ENCODE results near the gene PANX1. TPM values are rescaled to one million over a fixed set of nuclear protein-coding genes. Genes with fewer than 3 reads are reported as not detected.

Gene PANX1
- polyA plus RNA-seq, 1 of the 3 experiments (the other 2 are of a cell fraction), result 11.1 TPM

GRCh38 chr11:94186342-94187203 lies 57.9 kb downstream of the PANX1 start:
- Histone ChIP-seq H3K27ac (ENCODE audit: low read depth in 2 of 2, low read length in 1 of 2) (peak overlapping the region in 1 of 2 experiments; percentile 51; a peak in 1 of 4 replicates), H3K79me2 (ENCODE audit: insufficient read depth) (no peaks in the 10 kb centered on the region), H3K36me3 (replicated peaks in 1 of 2; ENCODE audit: control insufficient read depth in 1 of 2, insufficient read depth in 2 of 2, low read length in 1 of 2) (peaks cover 14 to 23% of the 10 kb centered on the region in 2 experiments), H3K4me2 (no peak overlapping the region), H3K4me1 (ENCODE audit: control insufficient read depth in 1 of 2, insufficient read depth in 2 of 2, low read depth in 1 of 2, low read length in 1 of 2) (peaks cover 0 to 12% of the 10 kb centered on the region in 2 experiments; a peak in 2 of 4 replicates), H3K27me3 (ENCODE audit: insufficient read depth) (no peaks in the 10 kb centered on the region), H4K20me1 (ENCODE audit: insufficient read depth) (no peaks in the 10 kb centered on the region), H3F3A (replicated peaks; ENCODE audit: insufficient read depth) (peaks cover 17% of the 10 kb centered on the region), H3K9me2 (no peaks in the 10 kb centered on the region), H3K9ac (no peak overlapping the region), H3K9me3 (no peaks in the 10 kb centered on the region), H3K4me3 (ENCODE audit: low read depth in 2 of 2, low read length in 1 of 2) (no peak overlapping the region), H2AFZ (ENCODE audit: low read depth) (no peak overlapping the region)
- WGBS (ENCODE audit: low lambda C conversion rate), result 94% methylated on average over 8 of the region's 8 CpGs
- POLR2A ChIA-PET, result no interaction called here
- no peak for TF ChIP-seq MAX (IDR thresholded peaks at IDR 0.05; ENCODE audit: low read depth)
- CTCF ChIA-PET, result interaction anchor here (1.0 to 2.3 kb wide), 3 partner anchors 12 to 264 kb away, joined by 3 to 5 read pairs (median 3); partner anchors contain the start of gene PANX1
- no peak for DNase-seq

GRCh38 chr11:94193288-94193687 lies 64.6 kb downstream of the PANX1 start:
- Histone ChIP-seq H4K20me1 (ENCODE audit: insufficient read depth) (no peaks in the 10 kb centered on the region), H3K27me3 (ENCODE audit: insufficient read depth) (no peaks in the 10 kb centered on the region), H3K27ac (ENCODE audit: low read depth in 2 of 2, low read length in 1 of 2) (peak overlapping the region in 1 of 2 experiments; percentile 39; a peak in 1 of 4 replicates), H3K9me2 (no peaks in the 10 kb centered on the region), H3K4me1 (ENCODE audit: control insufficient read depth in 1 of 2, insufficient read depth in 2 of 2, low read depth in 1 of 2, low read length in 1 of 2) (peaks cover 0 to 8% of the 10 kb centered on the region in 2 experiments; a peak in 1 of 4 replicates), H3K36me3 (replicated peaks in 1 of 2; ENCODE audit: control insufficient read depth in 1 of 2, insufficient read depth in 2 of 2, low read length in 1 of 2) (no peaks in the 10 kb centered on the region), H3K4me2 (no peak overlapping the region; the same call in 1 of the 2 replicates), H3K9ac (no peak overlapping the region), H2AFZ (ENCODE audit: low read depth) (no peak overlapping the region), H3K9me3 (no peaks in the 10 kb centered on the region), H3K79me2 (ENCODE audit: insufficient read depth) (no peaks in the 10 kb centered on the region), H3F3A (replicated peaks; ENCODE audit: insufficient read depth) (peaks cover 5% of the 10 kb centered on the region), H3K4me3 (ENCODE audit: low read depth in 2 of 2, low read length in 1 of 2) (no peak overlapping the region)
- WGBS (ENCODE audit: low lambda C conversion rate), result 8% methylated on average over 1 of the region's 1 CpG
- ChIA-PET POLR2A (interaction anchor here (1.5 kb wide), 1 partner anchor 64 kb away, joined by 7 read pairs; the partner anchor contains the start of gene PANX1), CTCF (interaction anchor here (0.7 to 1.4 kb wide), 2 partner anchors 10 to 21 kb away, joined by 3 to 4 read pairs; no protein-coding TSS in a partner anchor)
- no peak for DNase-seq
- TF ChIP-seq ZBTB33 (IDR thresholded peaks at IDR 0.05; ENCODE audit: borderline replicate concordance, low read depth), result 0 out of 2 replicates have a peak, but pooled peaks have one; percentile 29
- TF ChIP-seq REST (IDR thresholded peaks at IDR 0.05; ENCODE audit: low read depth, low read length), result no peak
- no peak for TF ChIP-seq GABPA (IDR thresholded peaks at IDR 0.05; ENCODE audit: low read depth)
- no peak for TF ChIP-seq POLR2AphosphoS5 (IDR thresholded peaks at IDR 0.05; ENCODE audit: low read depth, low read length)
- TF ChIP-seq USF2 (IDR thresholded peaks at IDR 0.05; ENCODE audit: borderline replicate concordance, low read depth, low read length), result no peak
- no peak for TF ChIP-seq YY1 (IDR thresholded peaks at IDR 0.05; ENCODE audit: low read depth)
- TF ChIP-seq FOXM1 (IDR thresholded peaks at IDR 0.05; ENCODE audit: low read depth), result no peak
- peak; percentile 82 for TF ChIP-seq TCF12 (IDR thresholded peaks at IDR 0.05)
- no peak for TF ChIP-seq FOXJ3 (CRISPR knock-in tag; IDR thresholded peaks at IDR 0.05)
- TF ChIP-seq MXI1 (IDR thresholded peaks at IDR 0.05; ENCODE audit: low read depth, low read length), result no peak
- peak; percentile 38; the same call in 1 of the 2 replicates for TF ChIP-seq MAX (IDR thresholded peaks at IDR 0.05; ENCODE audit: low read depth)
- TF ChIP-seq SIN3A (IDR thresholded peaks at IDR 0.05; ENCODE audit: borderline replicate concordance, low read depth, low read length), result no peak
- peak; percentile 99 for TF ChIP-seq NFIC (IDR thresholded peaks at IDR 0.05; ENCODE audit: borderline replicate concordance)
- peak in 1 of 2 experiments; percentile 64; a peak in 1 of 4 replicates for TF ChIP-seq EP300 (IDR thresholded peaks at IDR 0.05; ENCODE audit: borderline replicate concordance in 1 of 2, low read depth in 1 of 2, low read length in 1 of 2)
- TF ChIP-seq SMC3 (IDR thresholded peaks at IDR 0.05; ENCODE audit: low read depth, low read length), result no peak
- TF ChIP-seq RAD21 (IDR thresholded peaks at IDR 0.05; ENCODE audit: low read length), result no peak
- TF ChIP-seq RXRA (IDR thresholded peaks at IDR 0.05; ENCODE audit: borderline replicate concordance, low read depth), result peak; percentile 90
- TF ChIP-seq RCOR1 (IDR thresholded peaks at IDR 0.05; ENCODE audit: low read length), result no peak
